K562 (cell line): Measurements from ENCODE around the gene ZSWIM4. TPM values are rescaled to one million over a fixed set of nuclear protein-coding genes. Genes with fewer than 3 reads are reported as not detected.

Experiments
- CEBPB ChIP-seq: fragments of 450-650 bp; IDR thresholded peaks from 2 replicates; pipeline ENCODE4 v1.6.1; 2016; ENCODE audit warnings: missing genetic modification characterization, missing compliant biosample characterization
- EHMT2 ChIP-seq: fragments of 450-650 bp; IDR thresholded peaks from 2 replicates; pipeline ENCODE4 v1.6.1; 2018; ENCODE audit warnings: antibody characterized with exemption
- GTF2E2 ChIP-seq: fragments of 200-800 bp; sonication (Bioruptor generic); IDR thresholded peaks from 2 replicates; pipeline ENCODE4 v1.6.1; 2016; ENCODE audit warnings: missing genetic modification characterization, missing compliant biosample characterization
- LCOR ChIP-seq: sonication (generic); formaldehyde crosslinking; IDR thresholded peaks from 2 replicates; pipeline ENCODE4 v1.8.0; 2022; ENCODE audit warnings: mild to moderate bottlenecking, missing genetic modification reagents
- NFIX ChIP-seq: fragments of 250-450 bp; sonication (Bioruptor Pico); IDR thresholded peaks from 2 replicates; pipeline ENCODE4 v1.4.0; 2020; ENCODE audit warnings: low read depth, mild to moderate bottlenecking, moderate library complexity
- NFYB ChIP-seq: IDR thresholded peaks from 2 replicates; pipeline ENCODE4 v1.6.1; 2011; ENCODE audit warnings: mild to moderate bottlenecking, moderate library complexity; ENCODE audit not compliant: insufficient read length; ENCODE audit errors: extremely low read depth
- NUFIP1 ChIP-seq: fragments of 450-650 bp; IDR thresholded peaks from 2 replicates; pipeline ENCODE4 v1.6.1; 2018; ENCODE audit not compliant: partially characterized antibody
- POLR3A ChIP-seq: IDR thresholded peaks from 2 replicates; pipeline ENCODE4 v1.6.1; 2011; ENCODE audit warnings: borderline replicate concordance, mild to moderate bottlenecking, moderate library complexity; ENCODE audit not compliant: insufficient read length, insufficient read depth; ENCODE audit errors: extremely low read depth
- RFX7 ChIP-seq: fragments of 250-450 bp; sonication (Bioruptor Pico); IDR thresholded peaks from 2 replicates; pipeline ENCODE4 v1.5.1; 2021; ENCODE audit warnings: mild to moderate bottlenecking
- SRSF9 ChIP-seq: fragments of 200-400 bp; formaldehyde crosslinking; IDR thresholded peaks from 2 replicates; pipeline ENCODE4 v1.6.1; 2017; ENCODE audit warnings: low read depth, low read length, borderline replicate concordance
- TAF9B ChIP-seq: fragments of 450-650 bp; IDR thresholded peaks from 2 replicates; pipeline ENCODE4 v1.6.1; 2018; ENCODE audit warnings: mild to moderate bottlenecking; ENCODE audit not compliant: partially characterized antibody
- polyA plus RNA-seq, 8 experiments: library from polyadenylated mRNA; depleted of rRNA in 4 of 8; stranded (reverse) in 5 of 8; unstranded in 3 of 8; fragments of >200 nt; fragmentation: Nextera tagmentation in 2 of 8; fragmentation: Illumina TruSeq in 1 of 8; extraction: Ambion mirVana in 2 of 8; extraction: Trizol in 1 of 8; gene quantifications; 2 replicates each; pipeline versions ENCODE4 v1.2.1 to v1.2.3, GENCODE V29; 2011 to 2014; ENCODE audit warnings: inconsistent platforms in 1 of 8, missing spikeins in 1 of 8
- total RNA-seq, 7 experiments: library from RNA; depleted of rRNA in 6 of 7; stranded (reverse); fragments of >200 nt in 6 of 7; fragmentation: Illumina TruSeq in 2 of 7; extraction: Trizol in 2 of 7; gene quantifications; 2 replicates each; pipeline versions ENCODE4 v1.2.1 to v1.2.3, GENCODE V29; 2011 to 2021; ENCODE audit warnings: low replicate concordance in 1 of 7
- TF ChIP-seq, protein P1 (sequence below): fragments of 450-650 bp; IDR thresholded peaks from 2 replicates; pipeline ENCODE4 v1.6.1; 2017; ENCODE audit warnings: antibody characterized with exemption
- TF ChIP-seq, protein P2 (sequence below): IDR thresholded peaks from 2 replicates; pipeline ENCODE4 v1.6.1; 2011; ENCODE audit not compliant: insufficient read length; ENCODE audit errors: extremely low read depth
- TF ChIP-seq, protein P3 (sequence below): fragments of 450-650 bp; IDR thresholded peaks from one replicate; pipeline ENCODE4 v1.6.1; 2018; ENCODE audit warnings: mild to moderate bottlenecking, moderate library complexity; ENCODE audit not compliant: partially characterized antibody
- TF ChIP-seq, protein P4 (sequence below): fragments of 450-650 bp; formaldehyde crosslinking; IDR thresholded peaks from 2 replicates; pipeline ENCODE4 v1.4.0; 2020; ENCODE audit warnings: mild to moderate bottlenecking, moderate library complexity
- TF ChIP-seq, protein P5 (sequence below): sonication (generic); formaldehyde crosslinking; IDR thresholded peaks from 2 replicates; pipeline ENCODE4 v1.8.0; 2023; ENCODE audit warnings: mild to moderate bottlenecking, missing genetic modification reagents

ZSWIM4 gene
- total and polyA plus RNA-seq, 9 of the 15 experiments (the other 6 are each of a cell fraction or from before 2014, with no cell fraction given), result 0.25 to 3.7 (median 0.79) TPM; not detected in 2

GRCh38 chr19:13841086-13841961 lies 46.1 kb downstream of the ZSWIM4 start (continued):
- TF ChIP-seq SRSF9, result no peak
- TF ChIP-seq NFIX, result no peak
- no peak for TF ChIP-seq NFYB
- TF ChIP-seq, protein P1, sequence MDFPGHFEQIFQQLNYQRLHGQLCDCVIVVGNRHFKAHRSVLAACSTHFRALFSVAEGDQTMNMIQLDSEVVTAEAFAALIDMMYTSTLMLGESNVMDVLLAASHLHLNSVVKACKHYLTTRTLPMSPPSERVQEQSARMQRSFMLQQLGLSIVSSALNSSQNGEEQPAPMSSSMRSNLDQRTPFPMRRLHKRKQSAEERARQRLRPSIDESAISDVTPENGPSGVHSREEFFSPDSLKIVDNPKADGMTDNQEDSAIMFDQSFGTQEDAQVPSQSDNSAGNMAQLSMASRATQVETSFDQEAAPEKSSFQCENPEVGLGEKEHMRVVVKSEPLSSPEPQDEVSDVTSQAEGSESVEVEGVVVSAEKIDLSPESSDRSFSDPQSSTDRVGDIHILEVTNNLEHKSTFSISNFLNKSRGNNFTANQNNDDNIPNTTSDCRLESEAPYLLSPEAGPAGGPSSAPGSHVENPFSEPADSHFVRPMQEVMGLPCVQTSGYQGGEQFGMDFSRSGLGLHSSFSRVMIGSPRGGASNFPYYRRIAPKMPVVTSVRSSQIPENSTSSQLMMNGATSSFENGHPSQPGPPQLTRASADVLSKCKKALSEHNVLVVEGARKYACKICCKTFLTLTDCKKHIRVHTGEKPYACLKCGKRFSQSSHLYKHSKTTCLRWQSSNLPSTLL, result no peak
- TF ChIP-seq, protein P2, sequence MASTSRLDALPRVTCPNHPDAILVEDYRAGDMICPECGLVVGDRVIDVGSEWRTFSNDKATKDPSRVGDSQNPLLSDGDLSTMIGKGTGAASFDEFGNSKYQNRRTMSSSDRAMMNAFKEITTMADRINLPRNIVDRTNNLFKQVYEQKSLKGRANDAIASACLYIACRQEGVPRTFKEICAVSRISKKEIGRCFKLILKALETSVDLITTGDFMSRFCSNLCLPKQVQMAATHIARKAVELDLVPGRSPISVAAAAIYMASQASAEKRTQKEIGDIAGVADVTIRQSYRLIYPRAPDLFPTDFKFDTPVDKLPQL, result no peak
- TF ChIP-seq EHMT2, result no peak
- TF ChIP-seq NUFIP1, result no peak
- TF ChIP-seq TAF9B, result no peak
- no peak for TF ChIP-seq RFX7 (CRISPR knock-in tag)
- TF ChIP-seq LCOR (CRISPR knock-in tag), result no peak
- TF ChIP-seq GTF2E2 (tag), result no peak
- TF ChIP-seq, protein P3, sequence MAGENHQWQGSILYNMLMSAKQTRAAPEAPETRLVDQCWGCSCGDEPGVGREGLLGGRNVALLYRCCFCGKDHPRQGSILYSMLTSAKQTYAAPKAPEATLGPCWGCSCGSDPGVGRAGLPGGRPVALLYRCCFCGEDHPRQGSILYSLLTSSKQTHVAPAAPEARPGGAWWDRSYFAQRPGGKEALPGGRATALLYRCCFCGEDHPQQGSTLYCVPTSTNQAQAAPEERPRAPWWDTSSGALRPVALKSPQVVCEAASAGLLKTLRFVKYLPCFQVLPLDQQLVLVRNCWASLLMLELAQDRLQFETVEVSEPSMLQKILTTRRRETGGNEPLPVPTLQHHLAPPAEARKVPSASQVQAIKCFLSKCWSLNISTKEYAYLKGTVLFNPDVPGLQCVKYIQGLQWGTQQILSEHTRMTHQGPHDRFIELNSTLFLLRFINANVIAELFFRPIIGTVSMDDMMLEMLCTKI, result no peak
- TF ChIP-seq POLR3A, result no peak
- no peak for TF ChIP-seq CEBPB
- TF ChIP-seq, protein P4, sequence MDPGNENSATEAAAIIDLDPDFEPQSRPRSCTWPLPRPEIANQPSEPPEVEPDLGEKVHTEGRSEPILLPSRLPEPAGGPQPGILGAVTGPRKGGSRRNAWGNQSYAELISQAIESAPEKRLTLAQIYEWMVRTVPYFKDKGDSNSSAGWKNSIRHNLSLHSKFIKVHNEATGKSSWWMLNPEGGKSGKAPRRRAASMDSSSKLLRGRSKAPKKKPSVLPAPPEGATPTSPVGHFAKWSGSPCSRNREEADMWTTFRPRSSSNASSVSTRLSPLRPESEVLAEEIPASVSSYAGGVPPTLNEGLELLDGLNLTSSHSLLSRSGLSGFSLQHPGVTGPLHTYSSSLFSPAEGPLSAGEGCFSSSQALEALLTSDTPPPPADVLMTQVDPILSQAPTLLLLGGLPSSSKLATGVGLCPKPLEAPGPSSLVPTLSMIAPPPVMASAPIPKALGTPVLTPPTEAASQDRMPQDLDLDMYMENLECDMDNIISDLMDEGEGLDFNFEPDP (CRISPR knock-in tag), result 0 out of 2 replicates have a peak, but pooled peaks have one; percentile 38
- TF ChIP-seq, protein P5, sequence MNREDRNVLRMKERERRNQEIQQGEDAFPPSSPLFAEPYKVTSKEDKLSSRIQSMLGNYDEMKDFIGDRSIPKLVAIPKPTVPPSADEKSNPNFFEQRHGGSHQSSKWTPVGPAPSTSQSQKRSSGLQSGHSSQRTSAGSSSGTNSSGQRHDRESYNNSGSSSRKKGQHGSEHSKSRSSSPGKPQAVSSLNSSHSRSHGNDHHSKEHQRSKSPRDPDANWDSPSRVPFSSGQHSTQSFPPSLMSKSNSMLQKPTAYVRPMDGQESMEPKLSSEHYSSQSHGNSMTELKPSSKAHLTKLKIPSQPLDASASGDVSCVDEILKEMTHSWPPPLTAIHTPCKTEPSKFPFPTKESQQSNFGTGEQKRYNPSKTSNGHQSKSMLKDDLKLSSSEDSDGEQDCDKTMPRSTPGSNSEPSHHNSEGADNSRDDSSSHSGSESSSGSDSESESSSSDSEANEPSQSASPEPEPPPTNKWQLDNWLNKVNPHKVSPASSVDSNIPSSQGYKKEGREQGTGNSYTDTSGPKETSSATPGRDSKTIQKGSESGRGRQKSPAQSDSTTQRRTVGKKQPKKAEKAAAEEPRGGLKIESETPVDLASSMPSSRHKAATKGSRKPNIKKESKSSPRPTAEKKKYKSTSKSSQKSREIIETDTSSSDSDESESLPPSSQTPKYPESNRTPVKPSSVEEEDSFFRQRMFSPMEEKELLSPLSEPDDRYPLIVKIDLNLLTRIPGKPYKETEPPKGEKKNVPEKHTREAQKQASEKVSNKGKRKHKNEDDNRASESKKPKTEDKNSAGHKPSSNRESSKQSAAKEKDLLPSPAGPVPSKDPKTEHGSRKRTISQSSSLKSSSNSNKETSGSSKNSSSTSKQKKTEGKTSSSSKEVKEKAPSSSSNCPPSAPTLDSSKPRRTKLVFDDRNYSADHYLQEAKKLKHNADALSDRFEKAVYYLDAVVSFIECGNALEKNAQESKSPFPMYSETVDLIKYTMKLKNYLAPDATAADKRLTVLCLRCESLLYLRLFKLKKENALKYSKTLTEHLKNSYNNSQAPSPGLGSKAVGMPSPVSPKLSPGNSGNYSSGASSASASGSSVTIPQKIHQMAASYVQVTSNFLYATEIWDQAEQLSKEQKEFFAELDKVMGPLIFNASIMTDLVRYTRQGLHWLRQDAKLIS (CRISPR knock-in tag), result no peak; the same call in 1 of the 2 replicates
